MCF 10A (cell line): Measurements from ENCODE around the gene STAT5B. TPM values are rescaled to one million over a fixed set of nuclear protein-coding genes. Genes with fewer than 3 reads are reported as not detected.
"Not testable (repeated sequence)": the region's sequence is repeated elsewhere in the genome, so short reads cannot be mapped to it uniquely, and the experiment has no call there.

Experiments used
- BruUV-seq: library from RNA; stranded (reverse); fragments of 400-500 nt; replicated peaks from 2 replicates; lab custom pipeline; 2021; lab: Mats Ljungman, UMichigan
- CTCF ChIA-PET: fragments of 300-600 bp; sonication (Branson Sonifier 250); formaldehyde crosslinking; extraction: SDS; loops from one replicate; lab custom pipeline; 2021; ENCODE audit warnings: antibody characterized with exemption, inconsistent platforms; lab: Yijun Ruan, JAX
- POLR2A ChIA-PET: fragments of 300-600, 350-650 bp; sonication (Branson Sonifier 250); formaldehyde crosslinking; extraction: SDS; loops from one replicate; lab custom pipeline; 2020; ENCODE audit warnings: antibody characterized with exemption, inconsistent platforms; lab: Yijun Ruan, JAX
- DNase-seq: peaks from one replicate; pipeline ENCODE4 v3.0.0-alpha.2; 2018; ENCODE audit not compliant: unreplicated experiment
- H3K27ac Mint-ChIP-seq: one replicate; pipeline ENCODE4 v1.8.0; 2022; ENCODE audit warnings: mild to moderate bottlenecking, low read depth, mixed read lengths; ENCODE audit not compliant: unreplicated experiment
- H3K27me3 Mint-ChIP-seq: one replicate; pipeline ENCODE4 v1.8.0; 2022; ENCODE audit warnings: mixed read lengths; ENCODE audit not compliant: insufficient read depth, unreplicated experiment
- H3K36me3 Mint-ChIP-seq: one replicate; pipeline ENCODE4 v1.8.0; 2022; ENCODE audit warnings: mild to moderate bottlenecking, moderate library complexity, mixed read lengths; ENCODE audit not compliant: insufficient read depth, unreplicated experiment
- H3K4me1 Mint-ChIP-seq: one replicate; pipeline ENCODE4 v1.8.0; 2022; ENCODE audit warnings: mixed read lengths; ENCODE audit not compliant: insufficient read depth, unreplicated experiment
- H3K4me3 Mint-ChIP-seq: one replicate; pipeline ENCODE4 v1.8.0; 2022; ENCODE audit warnings: mild to moderate bottlenecking, moderate library complexity, mixed read lengths; ENCODE audit not compliant: unreplicated experiment
- H3K9me3 Mint-ChIP-seq: one replicate; pipeline ENCODE4 v1.8.0; 2022; ENCODE audit warnings: mixed read lengths; ENCODE audit not compliant: unreplicated experiment
- CTCF ChIP-seq: fragments of 200-600 bp; IDR thresholded peaks from one replicate; pipeline ENCODE4 v1.8.0; 2022; ENCODE audit warnings: antibody characterized with exemption, mild to moderate bottlenecking; ENCODE audit not compliant: unreplicated experiment
- intact Hi-C: fragments of 100-400 bp; cut with micrococcal nuclease; formaldehyde crosslinking; loops from 2 replicates; pipeline ENCODE4 v1.14.1; 2022
- total RNA-seq: library from RNA; stranded (reverse); gene quantifications from 2 replicates; pipeline ENCODE4 v1.2.3, GENCODE V29; 2022

Gene STAT5B
- total RNA-seq, 1 experiment from 2014 or later, result 29.8 TPM

- Mint-ChIP-seq H3K4me1 (no peaks in the 10 kb centered on the region), H3K27ac (no peak overlapping the region), H3K4me3 (no peak overlapping the region), H3K9me3 (no peaks in the 10 kb centered on the region), H3K27me3 (no peaks in the 10 kb centered on the region), H3K36me3 (peaks cover 86% of the 10 kb centered on the region)
- no peak for DNase-seq
- ChIA-PET CTCF (interaction anchor here (1.3 kb wide), 1 partner anchor 13 kb away, joined by 3 read pairs; no protein-coding TSS in a partner anchor), POLR2A (no interaction called here)
- intact Hi-C loops, result no loop called here
- BruUV-seq, result no TSS peak
- TF ChIP-seq CTCF, result no peak
These were observed 66.1 kb downstream of the STAT5B start for GRCh38 chr17:42210046-42210445.

- H3K27me3 Mint-ChIP-seq, H3K27ac Mint-ChIP-seq, intact Hi-C loops, BruUV-seq, H3K4me3 Mint-ChIP-seq, H3K9me3 Mint-ChIP-seq, H3K4me1 Mint-ChIP-seq, DNase-seq, POLR2A ChIA-PET, CTCF ChIA-PET: not testable (repeated sequence)
- H3K36me3 Mint-ChIP-seq, result peaks cover 83% of the 10 kb centered on the region
These were observed 70.0 kb downstream of the STAT5B start for GRCh38 chr17:42206153-42206612.

- Mint-ChIP-seq H3K27ac (no peak overlapping the region), H3K4me3 (no peak overlapping the region), H3K36me3 (peaks cover 59% of the 10 kb centered on the region), H3K27me3 (no peaks in the 10 kb centered on the region), H3K4me1 (no peaks in the 10 kb centered on the region), H3K9me3 (no peaks in the 10 kb centered on the region)
- no peak for TF ChIP-seq CTCF
- ChIA-PET POLR2A (interaction anchor here (0.6 kb wide), 1 partner anchor 484 kb away, joined by 3 read pairs; no protein-coding TSS in a partner anchor), CTCF (interaction anchor here (1.1 kb wide), 1 partner anchor 136 kb away, joined by 3 read pairs; no protein-coding TSS in a partner anchor)
- intact Hi-C loops, result no loop called here
- DNase-seq, result no peak
- no TSS peak for BruUV-seq
These were observed 72.8 kb downstream of the STAT5B start for GRCh38 chr17:42203354-42203753.

GRCh38 chr17:42202696-42203095 is 73.5 kb downstream of the STAT5B start:
- no peak overlapping the region for H3K4me3 Mint-ChIP-seq
- H3K36me3 Mint-ChIP-seq, result peaks cover 52% of the 10 kb centered on the region
- TF ChIP-seq CTCF, result no peak
- no peaks in the 10 kb centered on the region for H3K4me1 Mint-ChIP-seq
- ChIA-PET CTCF (no interaction called here), POLR2A (interaction anchor here (0.6 kb wide), 1 partner anchor 113 kb away, joined by 3 read pairs; no protein-coding TSS in a partner anchor)
- H3K9me3 Mint-ChIP-seq, result no peaks in the 10 kb centered on the region
- no peaks in the 10 kb centered on the region for H3K27me3 Mint-ChIP-seq
- no TSS peak for BruUV-seq
- no peak overlapping the region for H3K27ac Mint-ChIP-seq
- DNase-seq, result no peak
- intact Hi-C loops, result no loop called here
